ENCODE data around the gene BSN. TPM values are rescaled to one million over a fixed set of nuclear protein-coding genes. Genes with fewer than 3 reads are reported as not detected.

The BSN gene
- total RNA-seq, 4 donors from 2014 or later = 0.11 to 0.19 (median 0.16) TPM

- H3K36me3 ChIP-seq = peaks cover 8 to 50% (median 29%) of the 10 kb centered on the region in 3 donors
- peaks cover 0 to 14% (median 0%) of the 10 kb centered on the region in 3 donors for H3K4me1 ChIP-seq
- intact Hi-C loops (cut with DNase I) = loop anchor here (5.0 kb wide), 1 partner anchor 137 kb away; the partner anchor contains the start of gene APEH
- no peak overlapping the region for H3K4me3 ChIP-seq
- no peaks in the 10 kb centered on the region for H3K27me3 ChIP-seq
- 76 to 81% methylated on average over 10 to 13 of the region's 14 CpGs for WGBS, 2 donors
- no peak for TF ChIP-seq POLR2A (IDR thresholded peaks at IDR 0.05)
- H3K9me3 ChIP-seq = no peaks in the 10 kb centered on the region
- peak overlapping the region in 2 of 4 donors; percentile 51 to 59 for H3K27ac ChIP-seq
- no peak for DNase-seq
Observed at GRCh38 chr3:49534581-49535441, 19.5 kb upstream of the BSN start.

- Histone ChIP-seq H3K27ac (no peak overlapping the region), H3K36me3 (peaks cover 8 to 38% (median 22%) of the 10 kb centered on the region in 3 donors), H3K27me3 (no peaks in the 10 kb centered on the region), H3K4me3 (no peak overlapping the region), H3K9me3 (no peaks in the 10 kb centered on the region), H3K4me1 (peaks cover 5 to 23% (median 6%) of the 10 kb centered on the region in 3 donors)
- TF ChIP-seq POLR2A (IDR thresholded peaks at IDR 0.05) (no peak), CTCF (IDR thresholded peaks at IDR 0.05) (no peak)
- no peak for DNase-seq
- WGBS, 2 donors = 68 to 72% methylated on average over 3 to 4 of the region's 7 CpGs
- intact Hi-C loops (cut with DNase I) = loop anchor here (5.0 kb wide), 1 partner anchor 136 kb away; the partner anchor contains the start of gene APEH
Observed at GRCh38 chr3:49535971-49536874, 18.1 kb upstream of the BSN start.

GRCh38 chr3:49536875-49537533 is 17.3 kb upstream of the BSN start:
- Histone ChIP-seq H3K36me3 (peaks cover 8 to 30% (median 14%) of the 10 kb centered on the region in 3 donors), H3K9me3 (no peaks in the 10 kb centered on the region), H3K4me1 (peaks cover 5 to 23% (median 6%) of the 10 kb centered on the region in 3 donors), H3K4me3 (no peak overlapping the region), H3K27ac (no peak overlapping the region), H3K27me3 (no peaks in the 10 kb centered on the region)
- WGBS, 2 donors = 81 to 93% methylated on average over 11 to 14 of the region's 16 CpGs
- intact Hi-C loops (cut with DNase I) = loop anchor here (5.0 kb wide), 1 partner anchor 135 kb away; the partner anchor contains the start of gene APEH
- no peak for TF ChIP-seq POLR2A (IDR thresholded peaks at IDR 0.05)
- no peak for TF ChIP-seq CTCF (IDR thresholded peaks at IDR 0.05)
- no peak for DNase-seq

- peak overlapping the region; percentile 40 to 65 (median 50) for H3K4me3 ChIP-seq
- intact Hi-C loops (cut with DNase I) = loop anchor here (5.0 kb wide), 1 partner anchor 132 kb away; the partner anchor contains the start of gene APEH
Observed at GRCh38 chr3:49539659-49540560, 14.4 kb upstream of the BSN start.

More at GRCh38 chr3:49539659-49540560, 14.4 kb upstream of the BSN start:
- peaks cover 0 to 1% (median 0%) of the 10 kb centered on the region in 3 donors for H3K36me3 ChIP-seq
- peak; percentile 54 for DNase-seq
- TF ChIP-seq CTCF (IDR thresholded peaks at IDR 0.05) (peak; percentile 88 to 96 (median 92)), POLR2A (IDR thresholded peaks at IDR 0.05) (no peak)
- peaks cover 5 to 18% (median 6%) of the 10 kb centered on the region in 3 donors for H3K4me1 ChIP-seq
- peaks cover 0 to 8% (median 0%) of the 10 kb centered on the region in 4 donors for H3K27me3 ChIP-seq
- H3K27ac ChIP-seq = peak overlapping the region; percentile 60 to 84 (median 78)
- H3K9me3 ChIP-seq = no peaks in the 10 kb centered on the region
- 0 to 3% methylated on average over 1 to 13 of the region's 63 CpGs for WGBS, 2 donors
